Muscle of leg (tissue), 11 donors: Measurements from ENCODE around the gene TMEM201. TPM values are rescaled to one million over a fixed set of nuclear protein-coding genes. Genes with fewer than 3 reads are reported as not detected.

Experiments used
- DNase-seq: peaks from one replicate; pipeline ENCODE4 v3.0.0; 2013
- H3K27ac ChIP-seq: one replicate; pipeline ENCODE4 v1.5.1; 2013; ENCODE audit warnings: mild to moderate bottlenecking, low read length, control low read depth
- H3K27me3 ChIP-seq: one replicate; pipeline ENCODE4 v1.6.1; 2013; ENCODE audit warnings: low read length; ENCODE audit not compliant: control insufficient read depth, insufficient read depth
- H3K36me3 ChIP-seq: one replicate; pipeline ENCODE4 v1.6.1; 2013; ENCODE audit warnings: low read length; ENCODE audit not compliant: control insufficient read depth, insufficient read depth
- H3K4me1 ChIP-seq: one replicate; pipeline ENCODE4 v1.6.1; 2013; ENCODE audit warnings: low read length; ENCODE audit not compliant: control insufficient read depth, insufficient read depth
- H3K4me3 ChIP-seq: one replicate; pipeline ENCODE4 v1.5.1; 2013; ENCODE audit warnings: low read length, control low read depth
- H3K9me3 ChIP-seq: replicated peaks from 2 replicates; pipeline ENCODE4 v1.6.1; 2013; ENCODE audit warnings: low read depth, low read length; ENCODE audit not compliant: control insufficient read depth
- WGBS: methylation state at CpG from one replicate; pipeline ENCODE4 v1.1.5; 2013; ENCODE audit warnings: missing lambda C conversion rate; ENCODE audit not compliant: insufficient coverage; 5-methylcytosine and 5-hydroxymethylcytosine counted together
- polyA plus RNA-seq, 8 donors: library from polyadenylated mRNA; unstranded; fragments of 120-200 nt; gene quantifications; one replicate each; pipeline versions ENCODE4 v1.2.1 to v1.2.3, GENCODE V29; 2013; ENCODE audit warnings: inconsistent platforms in 1 of 8, low replicate concordance in 1 of 8; ENCODE audit not compliant: insufficient read length in 8 of 8, insufficient read depth in 1 of 8
- total RNA-seq: library from RNA; stranded (reverse); fragments of 120-200 nt; gene quantifications from one replicate; pipeline ENCODE4 v1.2.4, GENCODE V29; 2013

TMEM201 gene
- total and polyA plus RNA-seq, 9 donors = 6.9 to 22.2 (median 19.1) TPM

- H3K36me3 ChIP-seq = peaks cover 56% of the 10 kb centered on the region
- no peak overlapping the region for H3K4me3 ChIP-seq
- 92% methylated on average over 10 of the region's 18 CpGs for WGBS
- H3K27ac ChIP-seq = no peak overlapping the region
- H3K4me1 ChIP-seq = peaks cover 45% of the 10 kb centered on the region
- no peak for DNase-seq
- no peaks in the 10 kb centered on the region for H3K27me3 ChIP-seq
- H3K9me3 ChIP-seq = no peaks in the 10 kb centered on the region
Measured at GRCh38 chr1:9598316-9598700, 9.6 kb downstream of the TMEM201 start.

GRCh38 chr1:9599741-9600140 is 11.0 kb downstream of the TMEM201 start:
- no peak for DNase-seq
- H3K36me3 ChIP-seq = peaks cover 69% of the 10 kb centered on the region
- H3K9me3 ChIP-seq = no peaks in the 10 kb centered on the region
- no peaks in the 10 kb centered on the region for H3K27me3 ChIP-seq
- no peak overlapping the region for H3K27ac ChIP-seq
- H3K4me3 ChIP-seq = no peak overlapping the region
- 97% methylated on average over 5 of the region's 10 CpGs for WGBS
- H3K4me1 ChIP-seq = peaks cover 43% of the 10 kb centered on the region

GRCh38 chr1:9600861-9601834 is 12.4 kb downstream of the TMEM201 start:
- H3K27me3 ChIP-seq = no peaks in the 10 kb centered on the region
- WGBS = 93% methylated on average over 36 of the region's 39 CpGs

GRCh38 chr1:9601942-9602793 is 13.5 kb downstream of the TMEM201 start:
- peaks cover 86% of the 10 kb centered on the region for H3K36me3 ChIP-seq
- WGBS = 93% methylated on average over 25 of the region's 26 CpGs

More at GRCh38 chr1:9600861-9601834, 12.4 kb downstream of the TMEM201 start:
- no peak for DNase-seq
- H3K36me3 ChIP-seq = peaks cover 78% of the 10 kb centered on the region
- H3K9me3 ChIP-seq = no peaks in the 10 kb centered on the region
- H3K4me3 ChIP-seq = no peak overlapping the region
- H3K4me1 ChIP-seq = peaks cover 35% of the 10 kb centered on the region
- no peak overlapping the region for H3K27ac ChIP-seq

GRCh38 chr1:9602794-9603167 is 14.1 kb downstream of the TMEM201 start:
- Histone ChIP-seq H3K27me3 (no peaks in the 10 kb centered on the region), H3K9me3 (no peaks in the 10 kb centered on the region), H3K27ac (no peak overlapping the region), H3K4me3 (no peak overlapping the region), H3K36me3 (peaks cover 86% of the 10 kb centered on the region), H3K4me1 (peaks cover 18% of the 10 kb centered on the region)
- DNase-seq = no peak
- WGBS = 85% methylated on average over 9 of the region's 9 CpGs

More at GRCh38 chr1:9601942-9602793, 13.5 kb downstream of the TMEM201 start:
- Histone ChIP-seq H3K9me3 (no peaks in the 10 kb centered on the region), H3K27me3 (no peaks in the 10 kb centered on the region), H3K4me1 (peaks cover 24% of the 10 kb centered on the region), H3K27ac (no peak overlapping the region), H3K4me3 (no peak overlapping the region)
- no peak for DNase-seq

- no peak for DNase-seq
- Histone ChIP-seq H3K9me3 (no peaks in the 10 kb centered on the region), H3K27me3 (no peaks in the 10 kb centered on the region), H3K27ac (no peak overlapping the region), H3K36me3 (peaks cover 86% of the 10 kb centered on the region), H3K4me1 (peaks cover 18% of the 10 kb centered on the region), H3K4me3 (no peak overlapping the region)
- WGBS = 87% methylated on average over 9 of the region's 14 CpGs
Measured at GRCh38 chr1:9603307-9603706, 14.6 kb downstream of the TMEM201 start.

- no peaks in the 10 kb centered on the region for H3K27me3 ChIP-seq
- H3K4me1 ChIP-seq = peaks cover 18% of the 10 kb centered on the region
- peaks cover 84% of the 10 kb centered on the region for H3K36me3 ChIP-seq
- peak overlapping the region; percentile 47 for H3K27ac ChIP-seq
- H3K9me3 ChIP-seq = no peaks in the 10 kb centered on the region
- DNase-seq = no peak
- WGBS = 86% methylated on average over 32 of the region's 42 CpGs
- H3K4me3 ChIP-seq = no peak overlapping the region
Measured at GRCh38 chr1:9603766-9604753, 15.3 kb downstream of the TMEM201 start.

GRCh38 chr1:9604836-9605235 is 16.1 kb downstream of the TMEM201 start:
- Histone ChIP-seq H3K36me3 (peaks cover 87% of the 10 kb centered on the region), H3K27me3 (no peaks in the 10 kb centered on the region), H3K4me1 (peaks cover 18% of the 10 kb centered on the region), H3K4me3 (no peak overlapping the region), H3K27ac (peak overlapping the region; percentile 47), H3K9me3 (no peaks in the 10 kb centered on the region)
- WGBS = 90% methylated on average over 4 of the region's 15 CpGs
- DNase-seq = no peak

- Histone ChIP-seq H3K36me3 (peaks cover 91% of the 10 kb centered on the region), H3K27ac (no peak overlapping the region), H3K4me1 (peaks cover 18% of the 10 kb centered on the region), H3K27me3 (no peaks in the 10 kb centered on the region), H3K9me3 (no peaks in the 10 kb centered on the region), H3K4me3 (no peak overlapping the region)
- WGBS = 97% methylated on average over 8 of the region's 14 CpGs
- no peak for DNase-seq
Measured at GRCh38 chr1:9605946-9606455, 17.3 kb downstream of the TMEM201 start.
